ENCODE measurements around the gene EMP3. TPM values are rescaled to one million over a fixed set of nuclear protein-coding genes. Genes with fewer than 3 reads are reported as not detected.

EMP3 gene, protein sequence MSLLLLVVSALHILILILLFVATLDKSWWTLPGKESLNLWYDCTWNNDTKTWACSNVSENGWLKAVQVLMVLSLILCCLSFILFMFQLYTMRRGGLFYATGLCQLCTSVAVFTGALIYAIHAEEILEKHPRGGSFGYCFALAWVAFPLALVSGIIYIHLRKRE
- 708 TPM for total RNA-seq (2013)
- polyA plus RNA-seq, result 1,000 to 10,000 TPM in 1 of 3 donors, 100 to 1,000 TPM in 2; 802 to 1,036 (median 996) TPM
- 370 and 572 TPM in 2 replicates for polyA minus RNA-seq
- 242 to 746 (median 360) reads per million in 11 experiments for total RNA-seq

DNA sequence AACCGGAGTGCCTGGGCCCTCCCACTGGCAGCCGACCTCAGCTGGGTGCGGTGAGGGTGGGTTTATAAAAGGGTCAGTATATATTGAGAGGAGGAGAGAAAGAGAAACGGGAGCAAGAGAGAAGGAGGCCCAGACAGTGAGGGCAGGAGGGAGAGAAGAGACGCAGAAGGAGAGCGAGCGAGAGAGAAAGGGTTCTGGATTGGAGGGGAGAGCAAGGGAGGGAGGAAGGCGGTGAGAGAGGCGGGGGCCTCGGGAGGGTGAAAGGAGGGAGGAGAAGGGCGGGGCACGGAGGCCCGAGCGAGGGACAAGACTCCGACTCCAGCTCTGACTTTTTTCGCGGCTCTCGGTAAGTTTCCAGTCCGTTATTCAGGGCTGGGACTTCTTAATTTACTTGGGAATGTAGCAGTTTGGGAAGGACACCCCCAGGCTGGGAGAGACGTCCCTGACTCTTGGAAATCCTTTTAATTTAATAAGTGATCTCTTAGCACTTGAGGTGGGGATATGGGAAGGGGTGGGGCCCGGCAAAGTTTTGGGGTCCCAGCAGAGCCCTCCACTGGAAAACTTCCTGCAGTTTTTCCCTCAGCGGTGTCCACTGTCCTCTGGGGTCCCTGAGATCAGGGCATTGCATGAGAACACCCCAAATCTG is at the start of gene EMP3:
TSS of gene EMP3 (plus strand) at position 288 of the 646 bp plus-strand sequence. CDS start 1,293 bp downstream, outside the sequence.
- Histone ChIP-seq H2AFZ (ENCODE audit: insufficient read depth, low read depth, low read length, poor library complexity, severe bottlenecking) (no peak within 1 kb of the TSS), H3K79me2 (ENCODE audit: insufficient read depth, low read length) (peaks cover 79% of the 10 kb centered on the region), H3K36me3 (replicated peaks in 1 of 2; ENCODE audit: control insufficient read depth in 1 of 2, insufficient read depth in 2 of 2, low read length in 2 of 2) (peaks cover 28 to 31% of the 10 kb centered on the region in 2 donors), H3K4me3 (replicated peaks in 1 of 3; ENCODE audit: low read depth in 2 of 3, low read length in 3 of 3) (peak within 1 kb of the TSS; percentile 92 to 99 (median 93)), H3K9me3 (replicated peaks in 1 of 2; ENCODE audit: control insufficient read depth in 1 of 2, insufficient read depth in 1 of 2, low read length in 2 of 2) (no peaks in the 10 kb centered on the region), H3K27ac (ENCODE audit: low read depth in 1 of 2, low read length in 2 of 2) (peak within 1 kb of the TSS; percentile 99 to 100), H3K27me3 (ENCODE audit: control insufficient read depth in 2 of 2, insufficient read depth in 2 of 2, low read length in 2 of 2) (no peaks in the 10 kb centered on the region), H3K4me1 (ENCODE audit: control insufficient read depth in 1 of 2, insufficient read depth in 2 of 2, low read length in 2 of 2) (peaks cover 82 to 89% of the 10 kb centered on the region in 2 donors), H4K20me1 (ENCODE audit: insufficient read depth, low read length) (peaks cover 44% of the 10 kb centered on the region), H3K9ac (ENCODE audit: insufficient read depth, low read length, poor library complexity, severe bottlenecking) (peak within 1 kb of the TSS; percentile 97), H3K4me2 (replicated peaks; ENCODE audit: extremely low read depth, low read length, poor library complexity, severe bottlenecking) (peak within 1 kb of the TSS; percentile 95)
- H3K9me3 Mint-ChIP-seq, result peaks cover 0 to 10% (median 0%) of the 10 kb centered on the region in 7 donors
- H3K27ac Mint-ChIP-seq, result peak within 1 kb of the TSS; percentile 95 to 100 (median 100)
- H3K4me1 Mint-ChIP-seq, result peaks cover 76% of the 10 kb centered on the region
- H3K27me3 Mint-ChIP-seq (ENCODE audit: low read depth in 3 of 3), result peaks cover 0 to 2% (median 1%) of the 10 kb centered on the region in 3 donors
- intact Hi-C loops (cut with micrococcal nuclease), result loop anchor here (10.0 kb wide), 4 partner anchors 259 to 669 kb away; partner anchors contain the start of genes DBP (in 1 of the 2), GYS1 (in 1 of the 2), PPP1R15A (in 1 of the 2) and RUVBL2 (in 1 of the 2)
- peak within 1 kb of the TSS; percentile 98 to 100 for H3K4me3 Mint-ChIP-seq
- H3K36me3 Mint-ChIP-seq, result peaks cover 33 to 46% of the 10 kb centered on the region in 2 donors
- TF ChIP-seq CTCF (IDR thresholded peaks at IDR 0.05), result no peak
- DNase-seq, result peak; percentile 85 to 93 (median 89)
- 0% methylated on average over 19 of the region's 22 CpGs for WGBS (ENCODE audit: insufficient coverage)

DNA sequence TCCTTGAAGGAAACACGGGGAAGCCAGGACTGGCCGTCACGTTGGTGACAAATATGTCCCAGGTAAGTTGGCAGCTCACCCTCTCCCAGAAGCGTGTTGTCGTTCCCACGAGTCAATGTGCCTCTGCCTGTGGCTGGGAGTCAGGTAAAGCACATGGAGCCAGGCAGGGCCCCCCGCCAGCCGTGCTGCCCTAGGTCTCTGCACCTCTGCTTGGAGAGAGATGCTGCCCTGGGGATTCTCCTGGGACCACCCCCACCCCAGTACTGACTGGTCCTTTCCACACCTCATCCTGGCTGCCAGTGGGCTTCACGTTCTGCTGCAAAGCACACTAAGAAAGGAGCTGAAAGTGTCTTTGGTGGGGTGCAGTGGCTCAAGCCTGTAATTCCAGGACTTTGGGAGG is 45.6 kb upstream of the EMP3 start:
- Histone ChIP-seq H2AFZ (ENCODE audit: insufficient read depth, low read depth, low read length, poor library complexity, severe bottlenecking) (no peak overlapping the region), H3K27me3 (ENCODE audit: control insufficient read depth in 2 of 2, insufficient read depth in 2 of 2, low read length in 2 of 2) (no peaks in the 10 kb centered on the region), H3K36me3 (replicated peaks in 1 of 2; ENCODE audit: control insufficient read depth in 1 of 2, insufficient read depth in 2 of 2, low read length in 2 of 2) (peaks cover 0 to 10% of the 10 kb centered on the region in 2 donors), H3K4me3 (replicated peaks in 1 of 3; ENCODE audit: low read depth in 2 of 3, low read length in 3 of 3) (no peak overlapping the region), H3K27ac (ENCODE audit: low read depth in 1 of 2, low read length in 2 of 2) (no peak overlapping the region), H3K4me1 (ENCODE audit: control insufficient read depth in 1 of 2, insufficient read depth in 2 of 2, low read length in 2 of 2) (no peaks in the 10 kb centered on the region), H3K4me2 (replicated peaks; ENCODE audit: extremely low read depth, low read length, poor library complexity, severe bottlenecking) (no peak overlapping the region), H3K9ac (ENCODE audit: insufficient read depth, low read length, poor library complexity, severe bottlenecking) (no peak overlapping the region), H3K9me3 (replicated peaks in 1 of 2; ENCODE audit: control insufficient read depth in 1 of 2, insufficient read depth in 1 of 2, low read length in 2 of 2) (peaks cover 7 to 9% of the 10 kb centered on the region in 2 donors), H3K79me2 (ENCODE audit: insufficient read depth, low read length) (no peaks in the 10 kb centered on the region), H4K20me1 (ENCODE audit: insufficient read depth, low read length) (no peaks in the 10 kb centered on the region)
- Mint-ChIP-seq H3K27me3 (ENCODE audit: low read depth in 3 of 3) (peaks cover 0 to 4% (median 0%) of the 10 kb centered on the region in 3 donors), H3K9me3 (peaks cover 0 to 15% (median 13%) of the 10 kb centered on the region in 7 donors), H3K4me1 (peaks cover 2% of the 10 kb centered on the region), H3K36me3 (peaks cover 7 to 17% of the 10 kb centered on the region in 2 donors), H3K27ac (peak overlapping the region in 1 of 7 donors; percentile 45), H3K4me3 (no peak overlapping the region)
- no peak for DNase-seq
- WGBS (ENCODE audit: insufficient coverage), result 87% methylated on average over 3 of the region's 9 CpGs
- no peak for TF ChIP-seq CTCF (IDR thresholded peaks at IDR 0.05)
- intact Hi-C loops (cut with micrococcal nuclease), result no loop called here
